VCaP (cell line): ENCODE data around the gene ASB6.

Source experiments
- H3K27ac ChIP-seq: fragments of 450-650 bp; 2 replicates; pipeline ENCODE4 v1.5.1; 2017
- TF ChIP-seq, protein P1 (sequence below): fragments of 450-650 bp; conservative IDR thresholded peaks from 2 replicates; pipeline ENCODE4 v1.5.1; 2017; ENCODE audit warnings: mild to moderate bottlenecking, moderate library complexity

Gene ASB6, protein sequence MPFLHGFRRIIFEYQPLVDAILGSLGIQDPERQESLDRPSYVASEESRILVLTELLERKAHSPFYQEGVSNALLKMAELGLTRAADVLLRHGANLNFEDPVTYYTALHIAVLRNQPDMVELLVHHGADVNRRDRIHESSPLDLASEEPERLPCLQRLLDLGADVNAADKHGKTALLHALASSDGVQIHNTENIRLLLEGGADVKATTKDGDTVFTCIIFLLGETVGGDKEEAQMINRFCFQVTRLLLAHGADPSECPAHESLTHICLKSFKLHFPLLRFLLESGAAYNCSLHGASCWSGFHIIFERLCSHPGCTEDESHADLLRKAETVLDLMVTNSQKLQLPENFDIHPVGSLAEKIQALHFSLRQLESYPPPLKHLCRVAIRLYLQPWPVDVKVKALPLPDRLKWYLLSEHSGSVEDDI

GRCh38 chr9:129641750-129642585 is at the start of gene ASB6:
ASB6 (minus strand) TSS chr9:129642151; CDS start chr9:129641999, 152 bp downstream.
- TF ChIP-seq, protein P1, sequence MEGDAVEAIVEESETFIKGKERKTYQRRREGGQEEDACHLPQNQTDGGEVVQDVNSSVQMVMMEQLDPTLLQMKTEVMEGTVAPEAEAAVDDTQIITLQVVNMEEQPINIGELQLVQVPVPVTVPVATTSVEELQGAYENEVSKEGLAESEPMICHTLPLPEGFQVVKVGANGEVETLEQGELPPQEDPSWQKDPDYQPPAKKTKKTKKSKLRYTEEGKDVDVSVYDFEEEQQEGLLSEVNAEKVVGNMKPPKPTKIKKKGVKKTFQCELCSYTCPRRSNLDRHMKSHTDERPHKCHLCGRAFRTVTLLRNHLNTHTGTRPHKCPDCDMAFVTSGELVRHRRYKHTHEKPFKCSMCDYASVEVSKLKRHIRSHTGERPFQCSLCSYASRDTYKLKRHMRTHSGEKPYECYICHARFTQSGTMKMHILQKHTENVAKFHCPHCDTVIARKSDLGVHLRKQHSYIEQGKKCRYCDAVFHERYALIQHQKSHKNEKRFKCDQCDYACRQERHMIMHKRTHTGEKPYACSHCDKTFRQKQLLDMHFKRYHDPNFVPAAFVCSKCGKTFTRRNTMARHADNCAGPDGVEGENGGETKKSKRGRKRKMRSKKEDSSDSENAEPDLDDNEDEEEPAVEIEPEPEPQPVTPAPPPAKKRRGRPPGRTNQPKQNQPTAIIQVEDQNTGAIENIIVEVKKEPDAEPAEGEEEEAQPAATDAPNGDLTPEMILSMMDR: peak; percentile 100
- peak within 1 kb of the TSS; percentile 83 for H3K27ac ChIP-seq

DNA sequence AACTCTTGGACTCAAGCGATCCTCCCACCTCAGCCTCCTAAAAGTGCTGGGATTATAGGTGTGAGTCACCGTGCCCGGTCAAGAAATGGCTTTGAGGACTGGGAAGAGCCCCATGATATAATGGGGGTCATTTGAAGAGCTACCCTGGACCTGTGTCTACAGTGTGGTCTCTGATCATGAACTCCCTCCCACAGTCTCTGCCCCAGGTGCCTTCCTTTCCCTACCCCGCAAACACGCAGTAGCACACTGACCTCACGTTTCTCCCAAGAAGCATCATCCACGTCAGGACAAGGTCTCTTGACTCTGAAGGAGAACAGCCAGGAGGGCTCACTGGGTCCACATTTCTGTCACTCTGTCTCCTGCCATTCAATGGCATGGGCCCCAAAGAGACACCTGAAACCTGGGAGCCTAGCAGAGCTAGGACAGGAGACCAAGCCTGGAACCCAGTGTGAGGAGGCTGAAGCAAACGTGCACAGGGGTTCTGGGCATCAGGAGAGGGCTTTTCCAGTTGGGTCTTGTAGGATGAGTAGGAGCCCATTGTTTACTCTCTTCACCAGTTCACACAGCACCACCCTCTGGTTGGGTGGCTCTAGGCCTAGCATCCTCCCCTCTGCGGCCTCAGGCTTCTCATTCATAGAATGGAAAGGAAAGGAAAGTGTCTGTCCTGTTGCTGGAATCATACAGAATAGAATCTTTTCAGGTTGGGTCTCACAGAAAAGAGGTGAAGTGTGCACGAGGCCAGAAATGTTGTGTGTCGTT is 46.5 kb upstream of the ASB6 start:
- TF ChIP-seq, protein P1: no peak
- no peak overlapping the region for H3K27ac ChIP-seq

DNA sequence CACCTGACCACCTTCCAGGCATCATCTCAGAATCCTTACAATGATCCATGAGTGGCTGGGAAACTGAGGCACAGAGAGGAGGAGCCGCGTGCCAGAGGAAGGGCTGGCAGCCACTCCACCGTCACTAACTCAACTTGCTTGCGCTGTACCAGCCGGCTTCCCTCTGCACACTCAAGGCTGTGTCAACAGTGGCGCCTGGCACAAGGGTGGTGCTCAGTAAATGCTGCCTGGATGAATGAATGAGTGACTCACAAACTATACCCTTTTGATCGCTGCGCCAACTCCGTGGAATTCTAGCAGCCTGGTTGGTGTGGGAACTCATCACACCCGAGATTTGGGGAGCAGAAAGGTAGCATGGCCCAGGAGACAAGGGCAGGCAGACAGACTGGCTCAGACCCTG is 45.4 kb upstream of the ASB6 start:
- TF ChIP-seq, protein P1: no peak
- H3K27ac ChIP-seq: no peak overlapping the region

- no peak overlapping the region for H3K27ac ChIP-seq
- TF ChIP-seq, protein P1: no peak
Observed at GRCh38 chr9:129686736-129687135, 44.8 kb upstream of the ASB6 start.

DNA sequence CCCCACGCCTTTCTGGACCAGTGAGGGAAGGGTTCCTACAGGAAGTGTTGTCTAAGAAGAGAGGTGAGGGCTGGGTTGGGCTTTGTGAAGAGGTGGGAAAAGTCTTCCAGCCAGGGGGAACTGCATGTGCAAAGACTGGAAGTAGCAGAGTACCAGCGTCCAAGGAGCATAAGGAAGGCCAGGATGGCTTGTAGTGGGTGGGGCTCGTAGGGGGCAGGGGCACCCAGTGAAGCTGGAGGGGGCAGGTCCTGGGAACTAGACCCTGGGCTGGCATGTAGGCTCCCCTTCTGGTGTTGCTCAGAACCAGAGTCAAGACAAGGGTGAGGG is 43.9 kb upstream of the ASB6 start:
- TF ChIP-seq, protein P1: no peak
- no peak overlapping the region for H3K27ac ChIP-seq

- TF ChIP-seq, protein P1: no peak
- no peak overlapping the region for H3K27ac ChIP-seq
Observed at GRCh38 chr9:129685220-129685932, 43.4 kb upstream of the ASB6 start.
